Body of pancreas (tissue), 4 donors: Measurements from ENCODE around the gene AP1S1.

ENCODE experiments used
- POLR2A ChIP-seq, 3 donors: fragments of 450-650 bp; IDR thresholded peaks; one replicate each; pipeline ENCODE4 v1.6.1; 2016; ENCODE audit warnings: antibody characterized with exemption in 3 of 3, mild to moderate bottlenecking in 2 of 3
- TF ChIP-seq, protein P1 (sequence below), 7 experiments: fragments of 450-650 bp in 4 of 7; fragments of 200-600 bp in 3 of 7; sonication (generic) in 3 of 7; IDR thresholded peaks; one replicate each; pipeline ENCODE4 v1.5.1; 2016 to 2019; ENCODE audit warnings: antibody characterized with exemption in 7 of 7

DNA sequence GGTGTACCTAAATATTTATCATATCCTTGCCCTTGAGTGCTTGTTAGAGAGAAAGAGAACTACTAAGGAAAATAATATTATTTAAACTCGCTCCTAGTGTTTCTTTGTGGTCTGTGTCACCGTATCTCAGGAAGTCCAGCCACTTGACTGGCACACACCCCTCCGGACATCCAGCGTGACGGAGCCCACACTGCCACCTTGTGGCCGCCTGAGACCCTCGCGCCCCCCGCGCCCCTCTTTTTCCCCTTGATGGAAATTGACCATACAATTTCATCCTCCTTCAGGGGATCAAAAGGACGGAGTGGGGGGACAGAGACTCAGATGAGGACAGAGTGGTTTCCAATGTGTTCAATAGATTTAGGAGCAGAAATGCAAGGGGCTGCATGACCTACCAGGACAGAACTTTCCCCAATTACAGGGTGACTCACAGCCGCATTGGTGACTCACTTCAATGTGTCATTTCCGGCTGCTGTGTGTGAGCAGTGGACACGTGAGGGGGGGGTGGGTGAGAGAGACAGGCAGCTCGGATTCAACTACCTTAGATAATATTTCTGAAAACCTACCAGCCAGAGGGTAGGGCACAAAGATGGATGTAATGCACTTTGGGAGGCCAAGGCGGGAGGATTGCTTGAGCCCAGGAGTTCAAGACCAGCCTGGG is 15.9 kb upstream of the AP1S1 start:
- TF ChIP-seq, protein P1, sequence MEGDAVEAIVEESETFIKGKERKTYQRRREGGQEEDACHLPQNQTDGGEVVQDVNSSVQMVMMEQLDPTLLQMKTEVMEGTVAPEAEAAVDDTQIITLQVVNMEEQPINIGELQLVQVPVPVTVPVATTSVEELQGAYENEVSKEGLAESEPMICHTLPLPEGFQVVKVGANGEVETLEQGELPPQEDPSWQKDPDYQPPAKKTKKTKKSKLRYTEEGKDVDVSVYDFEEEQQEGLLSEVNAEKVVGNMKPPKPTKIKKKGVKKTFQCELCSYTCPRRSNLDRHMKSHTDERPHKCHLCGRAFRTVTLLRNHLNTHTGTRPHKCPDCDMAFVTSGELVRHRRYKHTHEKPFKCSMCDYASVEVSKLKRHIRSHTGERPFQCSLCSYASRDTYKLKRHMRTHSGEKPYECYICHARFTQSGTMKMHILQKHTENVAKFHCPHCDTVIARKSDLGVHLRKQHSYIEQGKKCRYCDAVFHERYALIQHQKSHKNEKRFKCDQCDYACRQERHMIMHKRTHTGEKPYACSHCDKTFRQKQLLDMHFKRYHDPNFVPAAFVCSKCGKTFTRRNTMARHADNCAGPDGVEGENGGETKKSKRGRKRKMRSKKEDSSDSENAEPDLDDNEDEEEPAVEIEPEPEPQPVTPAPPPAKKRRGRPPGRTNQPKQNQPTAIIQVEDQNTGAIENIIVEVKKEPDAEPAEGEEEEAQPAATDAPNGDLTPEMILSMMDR (IDR thresholded peaks at IDR 0.05): peak; percentile 25 to 76 (median 61)
- peak in 1 of 3 donors; percentile 14 for TF ChIP-seq POLR2A (IDR thresholded peaks at IDR 0.05)
